SH-SY5Y (cell line): ENCODE data around the gene PTH2.

Experiments used
- GATA2 ChIP-seq: IDR thresholded peaks from 2 replicates; pipeline ENCODE4 v1.6.1; 2011; ENCODE audit warnings: mild to moderate bottlenecking, low read depth, low read length
- GATA3 ChIP-seq: IDR thresholded peaks from 2 replicates; pipeline ENCODE4 v1.6.1; 2011; ENCODE audit warnings: low read depth, mild to moderate bottlenecking, low read length, moderate library complexity

GRCh38 chr19:49469828-49470614 lies 46.8 kb upstream of the PTH2 start:
- TF ChIP-seq GATA2 (no peak), GATA3 (no peak)
